Gastroesophageal sphincter (tissue), 3 donors: Measurements from ENCODE around the gene ACBD5.

Source experiments
- CTCF ChIP-seq, 4 experiments: fragments of 200-600 bp in 2 of 4; fragments of 450-650 bp in 2 of 4; sonication (generic) in 1 of 4; IDR thresholded peaks; one replicate each; pipeline ENCODE4 v1.5.1; 2017 to 2019; ENCODE audit warnings: antibody characterized with exemption in 4 of 4, mild to moderate bottlenecking in 2 of 4, moderate library complexity in 2 of 4
- EP300 ChIP-seq: sonication (generic); formaldehyde crosslinking; IDR thresholded peaks from one replicate; pipeline ENCODE4 v1.6.1; 2017; ENCODE audit warnings: antibody characterized with exemption, mild to moderate bottlenecking
- POLR2A ChIP-seq, 2 donors: fragments of 450-650 bp; IDR thresholded peaks; one replicate each; pipeline ENCODE4 v1.6.1; 2017; ENCODE audit warnings: antibody characterized with exemption in 2 of 2, mild to moderate bottlenecking in 2 of 2, moderate library complexity in 1 of 2
- POLR2AphosphoS5 ChIP-seq: sonication (generic); formaldehyde crosslinking; IDR thresholded peaks from one replicate; pipeline ENCODE4 v1.6.1; 2017; ENCODE audit warnings: antibody characterized with exemption

- TF ChIP-seq EP300 (no peak), CTCF (IDR thresholded peaks at IDR 0.05) (no peak), POLR2AphosphoS5 (no peak), POLR2A (IDR thresholded peaks at IDR 0.05) (no peak)
Measured at GRCh38 chr10:27192284-27192683, 48.3 kb downstream of the ACBD5 start.
